OCI-LY7 (cell line): Measurements from ENCODE around the gene ABCB1.

Experiments
- EZH2phosphoT487 ChIP-seq: fragments of 200-600 bp; sonication (generic); IDR thresholded peaks from 2 replicates; pipeline ENCODE4 v1.6.1; 2018; ENCODE audit warnings: low read depth, borderline replicate concordance, mild to moderate bottlenecking, mixed run types, antibody characterized with exemption, low read length, moderate library complexity, mixed read lengths
- TF ChIP-seq, protein P1 (sequence below): fragments of 200-600 bp; sonication (generic); conservative IDR thresholded peaks from 2 replicates; pipeline ENCODE4 v1.5.1; 2014; ENCODE audit warnings: mild to moderate bottlenecking, antibody characterized with exemption, low read length, moderate library complexity, mixed read lengths

DNA sequence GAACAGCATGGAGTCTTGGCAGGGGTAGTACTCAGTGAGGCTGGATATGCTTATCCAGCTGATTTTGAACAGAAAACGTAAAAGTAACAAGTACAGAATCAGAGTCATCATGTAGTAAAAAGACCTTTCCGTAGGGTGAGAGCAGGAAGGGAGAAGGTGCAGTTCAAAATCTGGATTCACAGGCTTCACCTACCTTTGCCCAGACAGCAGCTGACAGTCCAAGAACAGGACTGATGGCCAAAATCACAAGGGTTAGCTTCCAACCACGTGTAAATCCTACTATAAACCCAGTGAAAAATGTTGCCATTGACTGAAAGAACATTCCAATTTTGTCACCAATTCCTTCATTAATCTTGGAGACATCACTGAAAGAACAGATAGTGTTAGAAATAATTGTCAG, 34.8 kb downstream of the ABCB1 start:
- TF ChIP-seq, protein P1, sequence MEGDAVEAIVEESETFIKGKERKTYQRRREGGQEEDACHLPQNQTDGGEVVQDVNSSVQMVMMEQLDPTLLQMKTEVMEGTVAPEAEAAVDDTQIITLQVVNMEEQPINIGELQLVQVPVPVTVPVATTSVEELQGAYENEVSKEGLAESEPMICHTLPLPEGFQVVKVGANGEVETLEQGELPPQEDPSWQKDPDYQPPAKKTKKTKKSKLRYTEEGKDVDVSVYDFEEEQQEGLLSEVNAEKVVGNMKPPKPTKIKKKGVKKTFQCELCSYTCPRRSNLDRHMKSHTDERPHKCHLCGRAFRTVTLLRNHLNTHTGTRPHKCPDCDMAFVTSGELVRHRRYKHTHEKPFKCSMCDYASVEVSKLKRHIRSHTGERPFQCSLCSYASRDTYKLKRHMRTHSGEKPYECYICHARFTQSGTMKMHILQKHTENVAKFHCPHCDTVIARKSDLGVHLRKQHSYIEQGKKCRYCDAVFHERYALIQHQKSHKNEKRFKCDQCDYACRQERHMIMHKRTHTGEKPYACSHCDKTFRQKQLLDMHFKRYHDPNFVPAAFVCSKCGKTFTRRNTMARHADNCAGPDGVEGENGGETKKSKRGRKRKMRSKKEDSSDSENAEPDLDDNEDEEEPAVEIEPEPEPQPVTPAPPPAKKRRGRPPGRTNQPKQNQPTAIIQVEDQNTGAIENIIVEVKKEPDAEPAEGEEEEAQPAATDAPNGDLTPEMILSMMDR = no peak
- no peak for TF ChIP-seq EZH2phosphoT487
